ENCODE results near the gene VPS29.
"Not testable (repeated sequence)": the region's sequence is repeated elsewhere in the genome, so short reads cannot be mapped to it uniquely, and the experiment has no call there.

The VPS29 gene

GRCh38 chr12:110520876-110521712 lies 19.2 kb upstream of the VPS29 start:
- not testable (repeated sequence) for FAIRE-seq

DNA sequence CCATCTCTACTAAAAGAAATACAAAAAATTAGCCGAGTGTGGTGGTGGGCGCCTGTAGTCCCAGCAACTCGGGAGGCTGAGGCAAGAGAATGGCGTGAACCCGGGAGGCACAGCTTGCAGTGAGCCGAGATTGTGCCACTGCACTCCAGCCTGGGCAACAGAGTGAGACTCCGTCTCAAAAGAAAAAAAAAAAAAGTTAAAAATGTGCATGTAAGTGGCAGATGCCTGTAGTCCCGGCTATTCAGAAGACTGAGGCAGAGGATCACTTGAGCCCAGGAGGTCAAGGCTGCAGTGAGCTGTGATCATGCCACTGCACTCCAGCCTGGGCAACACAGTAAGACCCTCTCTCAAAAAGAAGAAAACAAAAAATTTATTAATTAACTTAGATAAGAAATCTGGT lies 16.1 kb upstream of the VPS29 start:
- not testable (repeated sequence) for FAIRE-seq

DNA sequence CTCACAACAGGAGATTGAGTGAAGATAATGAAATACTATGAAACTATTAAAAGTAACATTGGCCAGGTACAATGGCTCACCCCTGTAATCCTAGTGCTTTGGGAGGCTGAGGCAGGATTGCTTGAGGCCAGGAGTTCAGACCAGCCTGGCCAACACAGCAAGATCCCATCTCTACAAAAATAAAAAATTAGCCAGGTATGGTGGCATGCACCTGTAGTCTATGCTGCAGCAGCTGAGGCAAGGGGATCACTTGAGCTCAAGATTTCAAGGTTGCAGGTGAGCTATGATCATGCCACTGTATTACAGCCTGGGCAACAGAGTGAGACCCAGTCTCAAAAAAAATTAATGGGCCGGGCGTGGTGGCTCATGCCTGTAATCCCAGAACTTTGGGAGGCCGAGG lies 15.1 kb upstream of the VPS29 start:
- FAIRE-seq: no peak

DNA sequence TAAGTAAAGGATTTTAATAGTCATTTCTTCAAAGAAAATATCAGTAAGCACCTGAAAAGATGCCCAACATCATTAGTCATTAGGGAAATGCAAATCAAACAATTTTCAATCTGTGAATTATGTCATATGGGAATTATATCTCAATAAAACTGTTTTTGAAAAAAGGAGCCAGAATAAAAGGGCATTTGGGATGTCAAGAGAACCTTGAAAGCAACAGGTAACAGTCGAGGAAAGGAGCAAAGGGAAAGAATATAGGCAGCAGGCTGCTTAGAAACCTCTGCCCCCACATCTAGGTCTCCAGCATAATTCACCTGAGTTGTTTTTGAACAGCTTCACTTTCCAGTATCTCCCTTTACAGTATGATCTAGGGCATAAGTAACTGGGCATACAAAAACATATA lies 12.5 kb upstream of the VPS29 start:
- no peak for FAIRE-seq

DNA sequence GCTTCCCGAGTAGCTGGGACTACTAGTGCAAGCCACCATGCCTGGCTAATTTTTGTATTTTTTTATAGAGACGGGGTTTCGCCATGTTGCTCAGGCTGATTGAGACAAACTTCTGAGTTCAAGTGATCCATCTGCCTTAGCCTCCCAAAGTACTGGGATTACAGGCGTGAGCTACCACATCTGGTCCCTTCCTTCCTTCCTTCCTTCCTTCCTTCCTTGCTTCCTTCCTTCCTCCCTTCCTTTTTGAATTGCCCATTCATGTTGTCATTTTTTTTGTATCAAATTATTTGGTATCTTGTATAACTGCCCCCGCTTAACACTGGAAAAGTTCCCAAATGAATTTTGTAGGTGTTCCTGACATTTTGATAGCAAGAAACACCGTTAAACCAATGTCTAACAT lies 11.9 kb upstream of the VPS29 start:
- FAIRE-seq: no peak

DNA sequence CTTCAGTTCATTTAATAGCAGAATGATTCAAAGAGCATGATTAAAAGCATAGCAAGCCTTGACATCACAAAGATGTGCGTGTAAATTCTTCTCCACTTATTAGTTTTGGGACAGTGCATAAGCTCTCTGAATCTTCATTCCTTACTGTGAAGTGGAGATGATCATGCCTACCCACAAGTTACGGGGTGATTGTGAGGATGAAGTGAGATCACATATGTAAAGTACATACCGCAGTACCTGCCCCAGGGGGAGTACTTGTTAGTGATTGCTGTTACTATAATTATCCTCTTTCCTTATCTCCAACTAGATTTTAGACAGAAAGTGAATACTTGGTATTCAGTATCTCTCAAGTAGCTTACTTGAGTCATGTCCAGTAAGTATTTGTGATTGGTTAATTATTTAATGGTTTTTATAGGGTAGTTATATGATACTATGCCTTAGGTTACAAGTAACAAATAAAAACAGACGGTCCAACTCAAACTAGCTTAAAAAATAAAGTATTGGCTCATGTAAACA lies 6.2 kb upstream of the VPS29 start:
- FAIRE-seq: no peak

DNA sequence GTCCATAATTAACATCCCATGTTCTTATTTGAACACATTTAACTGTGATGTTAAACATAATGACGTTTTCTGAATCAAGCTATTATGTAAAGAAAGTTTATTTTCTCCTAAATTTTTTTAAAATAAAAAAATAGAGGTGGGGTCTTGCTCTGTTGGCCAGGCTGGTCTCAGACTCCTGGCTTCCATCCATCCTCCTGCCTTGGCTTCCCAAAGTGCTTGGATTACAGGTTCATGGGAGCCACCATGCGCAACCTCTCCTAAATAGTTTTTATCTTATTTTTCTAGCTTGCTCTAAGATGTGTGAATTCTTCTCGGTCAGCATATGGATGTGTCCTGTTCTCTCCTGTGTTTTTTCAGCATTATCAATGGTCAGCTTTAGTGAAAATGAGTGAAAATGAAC lies 3.4 kb upstream of the VPS29 start:
- no peak for FAIRE-seq

GRCh38 chr12:110503432-110503831 lies 1.5 kb upstream of the VPS29 start:
- no peak for FAIRE-seq

DNA sequence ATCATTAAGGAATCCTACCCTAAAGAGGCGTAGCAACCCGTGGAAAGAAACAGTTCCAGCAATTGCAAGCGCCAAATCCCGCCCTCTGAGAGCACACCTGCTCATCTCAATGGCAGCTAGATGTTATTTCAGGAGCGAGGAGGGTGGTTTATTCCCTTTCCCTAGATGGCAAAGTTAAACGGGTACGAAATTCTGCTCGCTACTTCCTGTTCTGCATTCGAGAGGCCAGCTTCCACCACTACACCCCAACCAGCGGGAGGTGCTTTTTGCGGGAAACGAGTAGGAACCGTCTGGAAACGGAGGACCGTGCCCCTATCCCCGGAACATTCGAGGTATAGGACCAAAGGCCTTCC lies 536 bp downstream of the VPS29 start:
- no peak for FAIRE-seq

DNA sequence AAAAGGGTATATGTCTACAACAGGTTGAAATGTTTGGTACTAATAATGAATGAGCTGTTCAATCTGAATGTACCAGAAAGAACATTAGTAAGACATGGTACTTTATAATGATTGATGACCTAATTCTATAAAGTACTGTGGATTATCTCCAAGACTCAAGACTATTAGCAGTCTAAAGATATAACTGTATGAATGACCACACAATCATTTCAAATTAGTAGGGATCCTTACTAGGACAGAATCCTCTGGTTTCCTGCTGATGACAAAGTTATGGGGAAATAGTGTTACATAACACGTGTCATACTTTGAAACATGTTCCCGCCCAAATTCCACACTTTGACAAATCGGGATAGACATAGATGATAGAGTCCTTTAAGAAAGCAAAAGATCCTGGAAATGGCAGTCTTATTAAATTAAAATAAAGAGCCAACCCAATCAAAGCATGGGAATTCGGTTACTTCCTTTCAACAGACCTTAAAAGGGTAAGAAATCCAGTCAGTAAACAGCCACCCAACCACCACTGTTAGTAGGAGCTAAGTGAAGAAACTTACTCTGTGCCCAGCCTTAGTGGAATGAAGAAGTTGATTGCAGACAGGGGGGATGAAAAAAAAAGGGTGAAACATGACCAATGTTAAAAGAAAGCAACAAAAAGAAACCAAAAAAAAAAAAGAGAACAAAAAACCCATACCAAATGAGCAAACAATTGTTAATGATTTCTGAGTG lies 2.8 kb downstream of the VPS29 start:
- FAIRE-seq: no peak

GRCh38 chr12:110475426-110475825 lies 26.5 kb downstream of the VPS29 start:
- FAIRE-seq: no peak

- peak; percentile 84 for FAIRE-seq
Measured at GRCh38 chr12:110468214-110469048, 33.5 kb downstream of the VPS29 start, which contains the start of the genes FAM216A and GPN3. FAM216A (plus strand) TSS chr12:110468845; CDS start chr12:110468876, 31 bp downstream. GPN3 (minus strand) TSS chr12:110468257; CDS start chr12:110468203, 54 bp downstream.

DNA sequence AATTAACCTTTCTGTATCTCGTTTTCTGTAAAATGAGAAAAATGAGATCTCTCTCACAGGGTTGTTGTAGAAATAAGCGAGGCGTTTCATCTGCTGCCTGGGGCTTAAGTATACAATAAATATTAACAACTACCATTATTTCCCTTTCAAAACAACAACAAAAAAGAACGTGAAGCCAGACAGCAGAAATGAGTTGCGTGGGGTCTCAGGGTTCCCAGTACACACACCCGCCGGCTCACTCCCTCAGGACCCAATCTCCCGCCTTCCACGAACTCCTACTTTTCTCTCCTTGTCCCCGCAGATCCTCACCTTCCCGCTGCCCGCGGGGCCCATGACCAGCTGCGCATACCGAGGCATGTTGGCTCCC lies 34.1 kb downstream of the VPS29 start:
- no peak for FAIRE-seq

DNA sequence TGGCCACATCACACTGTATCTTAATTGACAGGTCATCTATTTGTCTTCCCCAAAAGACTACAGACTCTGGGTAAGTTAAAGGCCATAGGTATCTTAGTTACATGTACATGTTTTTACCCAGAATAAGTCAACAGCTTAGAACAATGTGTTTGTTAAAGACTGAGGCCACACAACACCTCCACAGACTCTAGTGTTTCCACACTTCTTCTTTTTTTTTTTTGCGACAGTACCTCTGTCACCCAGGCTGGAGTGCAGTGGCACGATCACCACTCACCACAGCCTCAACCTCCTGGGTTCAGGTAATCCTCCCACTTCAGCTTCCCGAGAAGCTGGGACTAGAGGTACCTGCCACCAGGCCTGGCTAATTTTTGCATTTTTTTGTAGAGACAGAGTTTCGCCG lies 35.1 kb downstream of the VPS29 start:
- no peak for FAIRE-seq

DNA sequence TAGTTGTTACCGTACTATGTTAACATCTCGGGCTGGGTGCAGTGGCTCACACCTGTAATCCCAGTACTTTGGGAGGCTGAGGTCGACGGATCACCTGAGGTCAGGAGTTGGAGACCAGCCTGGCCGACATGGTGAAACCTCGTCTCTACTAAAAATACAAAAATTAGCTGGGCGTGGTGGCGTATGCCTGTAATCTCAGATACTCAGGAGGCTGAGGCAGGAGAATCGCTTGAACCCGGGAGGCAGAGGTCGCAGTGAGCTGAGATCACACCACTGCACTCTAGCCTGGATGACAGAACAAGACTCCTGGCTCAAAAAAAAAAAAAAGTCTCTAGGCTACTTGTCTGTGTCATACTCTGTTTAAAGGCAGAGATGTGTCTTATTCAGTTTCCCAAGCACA lies 36.1 kb downstream of the VPS29 start:
- not testable (repeated sequence) for FAIRE-seq

- FAIRE-seq: no peak
Measured at GRCh38 chr12:110465024-110465423, 36.9 kb downstream of the VPS29 start.

- FAIRE-seq: not testable (repeated sequence)
Measured at GRCh38 chr12:110461189-110461588, 40.7 kb downstream of the VPS29 start.

- FAIRE-seq: no peak
Measured at GRCh38 chr12:110458756-110459155, 43.2 kb downstream of the VPS29 start.

GRCh38 chr12:110453569-110454296 lies 48.2 kb downstream of the VPS29 start:
- FAIRE-seq: no peak

DNA sequence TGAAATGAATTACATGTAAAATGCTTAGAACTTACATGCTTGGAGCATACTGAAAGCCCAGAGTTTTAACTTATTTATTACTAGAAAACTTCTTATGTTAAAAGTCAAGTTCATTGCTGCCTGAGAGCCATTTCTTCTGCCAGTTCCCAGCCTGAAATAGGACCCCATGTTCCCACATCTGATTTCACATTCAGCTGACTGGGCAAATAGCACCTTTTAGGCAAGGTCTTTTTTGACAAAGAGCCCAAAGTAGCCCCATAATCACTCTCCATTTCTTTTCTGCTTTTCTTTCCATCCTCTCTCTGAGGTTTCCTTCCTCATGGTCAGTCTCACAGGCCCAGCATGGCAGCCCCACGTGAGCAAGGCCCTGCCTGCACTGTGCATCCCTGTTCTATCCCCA lies 50.6 kb downstream of the VPS29 start:
- no peak for FAIRE-seq

GRCh38 chr12:110449799-110450497 lies 52.0 kb downstream of the VPS29 start, which contains the start of gene ARPC3:
ARPC3 (minus strand) TSS chr12:110450337; CDS start chr12:110450260, 77 bp downstream.
- no peak for FAIRE-seq

DNA sequence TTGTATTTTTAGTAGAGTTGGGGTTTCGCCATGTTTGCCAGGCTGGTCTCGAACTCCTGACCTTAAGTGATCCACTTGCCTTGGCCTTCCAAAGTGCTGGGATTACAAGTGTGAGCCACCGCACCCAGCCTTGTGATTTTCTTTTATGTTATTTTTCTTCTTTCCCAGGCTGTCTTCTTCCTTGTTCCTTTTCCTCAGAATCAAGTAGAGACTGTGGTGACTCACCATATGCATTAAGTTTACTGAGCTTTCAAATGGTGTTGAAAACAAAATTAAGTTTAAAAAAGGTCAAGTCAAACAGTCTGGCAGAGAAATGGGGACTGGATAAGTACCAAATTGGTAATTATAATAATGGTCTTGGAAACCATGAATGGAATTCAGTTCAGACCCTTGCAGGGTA lies 57.5 kb downstream of the VPS29 start:
- FAIRE-seq: no peak

Data from islet of Langerhans (tissue), 1 donor.